ENCODE results near the gene ACACA.

ACACA gene

DNA sequence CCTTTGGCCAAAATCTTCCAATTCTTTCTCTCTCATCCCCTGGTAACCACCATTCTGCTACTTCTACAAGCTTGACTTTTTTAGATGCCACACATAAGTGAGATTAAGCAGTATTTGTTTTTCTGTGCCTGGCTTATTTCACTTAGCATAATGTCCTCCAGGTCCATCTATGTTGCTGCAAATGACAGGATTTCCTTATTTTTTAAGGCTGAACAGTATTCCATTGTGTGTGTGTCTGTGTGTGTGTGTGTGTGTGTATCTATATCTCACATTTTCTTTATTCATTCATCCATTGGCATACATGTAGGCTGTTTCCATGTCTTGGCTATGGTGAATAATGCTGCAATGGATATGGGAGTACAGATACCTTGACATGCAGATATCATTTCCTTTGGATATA is 6.1 kb downstream of the ACACA start:
- no peaks in the 10 kb centered on the region for H3K4me1 ChIP-seq
- no peaks in the 10 kb centered on the region for H3K9me3 ChIP-seq
- no peak overlapping the region for H3K4me3 ChIP-seq (ENCODE audit: low read depth, low read length)
- H3K27me3 ChIP-seq: no peaks in the 10 kb centered on the region
- no peak for DNase-seq
- TF ChIP-seq, protein P1, sequence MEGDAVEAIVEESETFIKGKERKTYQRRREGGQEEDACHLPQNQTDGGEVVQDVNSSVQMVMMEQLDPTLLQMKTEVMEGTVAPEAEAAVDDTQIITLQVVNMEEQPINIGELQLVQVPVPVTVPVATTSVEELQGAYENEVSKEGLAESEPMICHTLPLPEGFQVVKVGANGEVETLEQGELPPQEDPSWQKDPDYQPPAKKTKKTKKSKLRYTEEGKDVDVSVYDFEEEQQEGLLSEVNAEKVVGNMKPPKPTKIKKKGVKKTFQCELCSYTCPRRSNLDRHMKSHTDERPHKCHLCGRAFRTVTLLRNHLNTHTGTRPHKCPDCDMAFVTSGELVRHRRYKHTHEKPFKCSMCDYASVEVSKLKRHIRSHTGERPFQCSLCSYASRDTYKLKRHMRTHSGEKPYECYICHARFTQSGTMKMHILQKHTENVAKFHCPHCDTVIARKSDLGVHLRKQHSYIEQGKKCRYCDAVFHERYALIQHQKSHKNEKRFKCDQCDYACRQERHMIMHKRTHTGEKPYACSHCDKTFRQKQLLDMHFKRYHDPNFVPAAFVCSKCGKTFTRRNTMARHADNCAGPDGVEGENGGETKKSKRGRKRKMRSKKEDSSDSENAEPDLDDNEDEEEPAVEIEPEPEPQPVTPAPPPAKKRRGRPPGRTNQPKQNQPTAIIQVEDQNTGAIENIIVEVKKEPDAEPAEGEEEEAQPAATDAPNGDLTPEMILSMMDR (IDR thresholded peaks at IDR 0.05; ENCODE audit: low read depth, low read length): no peak
- no peaks in the 10 kb centered on the region for H3K36me3 ChIP-seq

DNA sequence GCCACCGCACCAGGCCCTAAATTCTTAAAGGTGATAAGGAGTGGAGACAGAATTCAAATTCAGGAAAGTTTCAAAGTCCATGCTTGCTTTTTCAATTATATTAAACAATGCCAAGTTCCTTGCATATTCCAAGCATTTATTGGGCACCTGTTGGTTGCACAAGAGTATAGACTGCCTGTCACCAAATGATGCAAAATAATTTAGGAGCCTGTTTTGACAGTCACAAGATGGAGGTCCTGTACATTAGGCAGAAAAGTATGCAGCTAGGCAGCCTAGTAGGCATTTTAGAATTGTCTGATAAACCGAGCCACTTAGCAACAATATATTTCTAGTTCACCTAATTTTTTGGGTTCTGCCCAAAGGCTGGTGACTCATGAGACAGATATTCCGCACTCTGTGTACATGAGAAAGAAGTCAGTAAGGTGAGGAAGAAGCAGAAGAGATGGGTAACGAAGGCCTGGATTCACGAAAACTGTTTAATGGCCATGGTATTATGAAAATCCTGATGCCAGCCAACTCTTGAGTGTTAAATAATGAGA is 7.3 kb downstream of the ACACA start:
- TF ChIP-seq, protein P1 (IDR thresholded peaks at IDR 0.05; ENCODE audit: low read depth, low read length): no peak
- Histone ChIP-seq H3K36me3 (no peaks in the 10 kb centered on the region), H3K4me3 (ENCODE audit: low read depth, low read length) (no peak overlapping the region), H3K9me3 (no peaks in the 10 kb centered on the region), H3K27me3 (no peaks in the 10 kb centered on the region), H3K4me1 (no peaks in the 10 kb centered on the region)
- no peak for DNase-seq

DNA sequence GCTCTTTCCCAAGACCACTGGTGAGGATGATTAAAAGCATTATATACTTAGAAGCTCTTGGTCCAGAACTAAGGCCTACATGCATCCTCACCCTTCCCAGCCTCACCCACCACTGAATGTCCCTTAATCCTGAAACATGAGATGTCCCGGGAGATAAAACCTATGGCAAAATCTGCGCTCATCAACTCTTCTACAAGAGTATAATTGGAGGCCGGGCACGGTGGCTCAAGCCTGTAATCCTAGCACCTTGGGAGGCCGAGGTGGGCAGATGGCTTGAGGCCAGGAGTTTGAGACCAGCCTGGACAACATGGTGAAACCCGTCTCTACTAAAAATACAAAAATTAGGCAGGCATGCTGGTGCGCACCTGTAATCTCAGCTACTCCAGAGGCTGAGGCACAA is 13.3 kb downstream of the ACACA start:
- H3K4me1 ChIP-seq: peaks cover 11% of the 10 kb centered on the region; the same call in 1 of the 2 replicates
- H3K36me3 ChIP-seq: no peaks in the 10 kb centered on the region
- DNase-seq: no peak
- TF ChIP-seq, protein P1 (IDR thresholded peaks at IDR 0.05; ENCODE audit: low read depth, low read length): no peak
- H3K4me3 ChIP-seq (ENCODE audit: low read depth, low read length): no peak overlapping the region
- H3K27me3 ChIP-seq: no peaks in the 10 kb centered on the region
- H3K9me3 ChIP-seq: no peaks in the 10 kb centered on the region

DNA sequence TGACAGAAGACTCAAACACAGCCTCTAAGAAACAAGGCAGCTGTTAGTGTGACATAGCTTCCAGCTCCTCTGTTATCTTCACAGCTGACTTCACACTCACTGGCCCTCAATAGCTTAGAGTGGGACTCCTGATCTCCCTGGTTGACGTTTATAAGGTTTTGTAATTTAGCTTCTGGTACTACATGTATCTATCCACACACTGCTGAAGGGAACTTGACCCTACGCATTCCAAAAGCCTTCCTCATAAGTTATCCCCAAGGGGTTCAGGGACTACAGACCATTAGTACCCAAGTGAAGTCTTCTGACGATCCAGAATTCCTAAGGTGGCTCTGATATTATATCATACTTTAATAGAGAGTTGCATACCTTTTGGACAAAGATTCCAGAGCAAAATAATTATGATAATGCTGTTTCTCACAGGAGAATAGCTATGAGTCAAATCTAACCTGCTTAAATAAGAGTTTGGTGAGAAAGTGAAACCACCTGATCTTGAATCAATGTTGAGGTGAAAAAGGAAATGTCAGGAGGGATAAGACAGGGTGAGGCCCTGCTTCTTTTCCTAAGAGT is 14.5 kb downstream of the ACACA start:
- DNase-seq: no peak
- TF ChIP-seq, protein P1 (IDR thresholded peaks at IDR 0.05; ENCODE audit: low read depth, low read length): no peak
- Histone ChIP-seq H3K9me3 (no peaks in the 10 kb centered on the region), H3K27me3 (no peaks in the 10 kb centered on the region), H3K4me1 (peaks cover 11% of the 10 kb centered on the region; the same call in 1 of the 2 replicates), H3K4me3 (ENCODE audit: low read depth, low read length) (no peak overlapping the region), H3K36me3 (no peaks in the 10 kb centered on the region)

- H3K36me3 ChIP-seq: no peaks in the 10 kb centered on the region
- H3K27me3 ChIP-seq: no peaks in the 10 kb centered on the region
- H3K4me3 ChIP-seq (ENCODE audit: low read depth, low read length): no peak overlapping the region
- H3K9me3 ChIP-seq: no peaks in the 10 kb centered on the region
- DNase-seq: no peak
- TF ChIP-seq, protein P1 (IDR thresholded peaks at IDR 0.05; ENCODE audit: low read depth, low read length): no peak
- peaks cover 11% of the 10 kb centered on the region; the same call in 1 of the 2 replicates for H3K4me1 ChIP-seq
Observed at GRCh38 chr17:37391146-37391545, 15.5 kb downstream of the ACACA start.

GRCh38 chr17:37389160-37389559 is 17.5 kb downstream of the ACACA start:
- no peaks in the 10 kb centered on the region for H3K9me3 ChIP-seq
- TF ChIP-seq, protein P1 (IDR thresholded peaks at IDR 0.05; ENCODE audit: low read depth, low read length): no peak

More at GRCh38 chr17:37389160-37389559, 17.5 kb downstream of the ACACA start:
- no peak for DNase-seq
- no peak overlapping the region for H3K4me3 ChIP-seq (ENCODE audit: low read depth, low read length)
- H3K27me3 ChIP-seq: no peaks in the 10 kb centered on the region
- H3K36me3 ChIP-seq: no peaks in the 10 kb centered on the region
- H3K4me1 ChIP-seq: peaks cover 17% of the 10 kb centered on the region

Measured in BE2C (cell line).